CD4-positive, alpha-beta T cell treated with Interleukin-15 for 1 hour (primary cell): ENCODE results near the gene CD14.
"Not testable (repeated sequence)": the region's sequence is repeated elsewhere in the genome, so short reads cannot be mapped to it uniquely, and the experiment has no call there.

Experiments used
- DNase-seq: peaks from one replicate; pipeline ENCODE4 v3.0.0-alpha.2; 2020

Gene CD14

DNA sequence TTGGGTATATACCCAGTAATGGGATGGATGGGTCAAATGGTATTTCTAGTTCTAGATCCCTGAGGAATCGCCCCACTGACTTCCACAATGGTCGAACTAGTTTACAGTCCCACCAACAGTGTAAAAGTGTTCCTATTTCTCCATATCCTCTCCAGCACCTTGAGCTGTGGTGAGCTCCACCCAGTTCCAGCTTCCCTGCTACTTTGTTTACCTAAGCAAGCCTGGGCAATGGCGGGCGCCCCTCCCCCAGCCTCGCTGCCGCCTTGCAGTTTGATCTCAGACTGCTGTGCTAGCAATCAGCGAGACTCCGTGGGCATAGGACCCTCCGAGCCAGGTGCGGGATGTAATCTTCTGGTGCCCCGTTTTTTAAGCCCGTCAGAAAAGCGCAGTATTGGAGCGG is 39.9 kb downstream of the CD14 start:
- DNase-seq: not testable (repeated sequence)

DNA sequence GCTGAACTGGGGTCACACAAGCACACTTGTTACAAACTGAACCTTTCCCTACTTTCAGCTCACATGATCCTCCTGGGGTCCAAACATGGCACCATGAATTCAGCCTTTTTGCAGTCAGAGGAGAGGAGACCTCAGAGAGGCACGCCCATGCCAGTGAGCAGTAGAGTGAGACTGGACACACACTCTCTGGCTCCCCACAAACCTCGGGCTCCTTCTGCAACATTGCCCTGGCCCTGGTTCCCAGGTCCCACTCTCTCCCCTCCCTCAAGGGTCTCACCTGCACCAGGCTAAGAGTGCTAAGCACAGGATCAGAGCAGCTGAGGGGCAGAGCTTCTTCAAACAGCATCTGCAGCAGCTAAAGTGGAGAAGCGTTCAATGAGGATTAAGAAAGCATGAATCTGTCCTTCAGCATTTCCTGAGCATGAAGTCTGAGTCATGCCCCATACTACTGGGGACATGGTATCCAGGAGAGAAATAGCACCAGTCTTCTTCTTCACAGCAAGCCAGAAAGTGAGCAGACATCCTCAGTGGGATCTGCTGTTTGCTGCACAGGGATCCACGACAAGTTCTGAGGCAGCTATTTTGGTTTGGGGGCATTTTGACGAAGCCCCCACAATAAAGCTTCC is 41.1 kb downstream of the CD14 start:
- no peak for DNase-seq

- DNase-seq: no peak
Measured at GRCh38 chr5:140590861-140591260, 42.1 kb downstream of the CD14 start.

GRCh38 chr5:140588311-140589070 is 44.5 kb downstream of the CD14 start:
- no peak for DNase-seq

DNA sequence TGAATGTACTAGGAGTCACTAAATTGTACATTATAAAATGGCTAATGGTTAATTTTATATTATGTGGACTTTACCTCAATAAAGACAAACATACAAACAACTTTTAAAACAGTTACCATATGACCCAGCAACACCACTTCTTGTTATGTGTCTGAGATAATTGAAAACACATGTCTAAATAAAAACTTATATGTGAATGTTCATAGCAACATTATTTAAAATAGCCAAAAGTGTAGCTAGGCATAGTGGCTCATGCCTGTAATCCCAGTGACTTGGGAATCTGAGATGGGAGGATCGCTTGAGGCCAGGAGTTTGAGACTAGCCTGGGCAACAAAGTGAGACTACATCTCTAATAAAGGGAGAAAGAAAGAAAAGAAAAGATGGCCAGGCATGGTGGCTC is 45.5 kb downstream of the CD14 start:
- DNase-seq: no peak
